A673 (cell line): ENCODE data around the gene MGST3. TPM values are rescaled to one million over a fixed set of nuclear protein-coding genes. Genes with fewer than 3 reads are reported as not detected.
"Not testable (repeated sequence)": the region's sequence is repeated elsewhere in the genome, so short reads cannot be mapped to it uniquely, and the experiment has no call there.

ENCODE experiments used
- BruUV-seq: library from RNA; stranded (reverse); fragments of 400-500 nt; replicated peaks from 2 replicates; lab custom pipeline; 2021; lab: Mats Ljungman, UMichigan
- CTCF ChIA-PET: fragments of 300-600 bp; sonication (Branson Sonifier 250); formaldehyde crosslinking; loops from one replicate; lab custom pipeline; 2022; ENCODE audit warnings: antibody characterized with exemption; lab: Charles Lee
- POLR2A ChIA-PET: fragments of 300-600 bp; sonication (Branson Sonifier 250); formaldehyde crosslinking; loops from one replicate; lab custom pipeline; 2022; ENCODE audit warnings: antibody characterized with exemption; ENCODE audit not compliant: low non-redundant PET; lab: Charles Lee
- DNase-seq: peaks from one replicate; pipeline ENCODE4 v3.0.0-alpha.2; 2015; ENCODE audit warnings: low spot score
- H3K27ac ChIP-seq: fragments of 200-600 bp; sonication (generic); 2 replicates; pipeline ENCODE4 v1.5.1; 2016; ENCODE audit warnings: mixed run types, low read depth, mild to moderate bottlenecking, mixed read lengths, antibody characterized with exemption, low read length; ENCODE audit not compliant: poor library complexity, severe bottlenecking
- H3K27me3 ChIP-seq: fragments of 200-600 bp; sonication (generic); replicated peaks from 2 replicates; pipeline ENCODE4 v1.6.1; 2017; ENCODE audit warnings: mixed run types, low read depth, mild to moderate bottlenecking, mixed read lengths, antibody characterized with exemption, low read length; ENCODE audit not compliant: insufficient read depth, poor library complexity
- H3K36me3 ChIP-seq: fragments of 200-600 bp; sonication (generic); 2 replicates; pipeline ENCODE4 v1.6.1; 2016; ENCODE audit warnings: mixed run types, mild to moderate bottlenecking, mixed read lengths, antibody characterized with exemption, low read length; ENCODE audit not compliant: insufficient read depth, poor library complexity, severe bottlenecking
- H3K4me1 ChIP-seq: fragments of 200-600 bp; sonication (generic); 2 replicates; pipeline ENCODE4 v1.6.1; 2017; ENCODE audit warnings: mixed run types, mild to moderate bottlenecking, mixed read lengths, antibody characterized with exemption, low read length; ENCODE audit not compliant: insufficient read depth, poor library complexity, severe bottlenecking
- H3K4me3 ChIP-seq: fragments of 200-600 bp; sonication (generic); 2 replicates; pipeline ENCODE4 v1.5.1; 2016; ENCODE audit warnings: low read depth, mixed run types, mild to moderate bottlenecking, mixed read lengths, low read length; ENCODE audit not compliant: poor library complexity, severe bottlenecking
- H3K9me3 ChIP-seq: fragments of 200-600 bp; sonication (generic); 2 replicates; pipeline ENCODE4 v1.6.1; 2016; ENCODE audit warnings: mixed run types, low read depth, mild to moderate bottlenecking, mixed read lengths, antibody characterized with exemption, low read length; ENCODE audit not compliant: poor library complexity, severe bottlenecking
- CTCF ChIP-seq: fragments of 300-800, 200-600 bp; sonication (generic); conservative IDR thresholded peaks from 2 replicates; pipeline ENCODE4 v1.5.1; 2017; ENCODE audit warnings: low read depth, mild to moderate bottlenecking, antibody characterized with exemption, low read length, moderate library complexity, mixed read lengths
- EZH2 ChIP-seq: fragments of 200-600 bp; sonication (generic); IDR thresholded peaks from 2 replicates; pipeline ENCODE4 v1.6.1; 2017; ENCODE audit warnings: borderline replicate concordance, low read depth, mild to moderate bottlenecking, mixed read lengths, antibody characterized with exemption, low read length; ENCODE audit not compliant: poor library complexity, severe bottlenecking
- intact Hi-C: fragments of 100-400 bp; cut with micrococcal nuclease; formaldehyde crosslinking; loops from one replicate; pipeline ENCODE4 v1.10.0; 2022; ENCODE audit not compliant: unreplicated experiment
- total RNA-seq: library from RNA; stranded (reverse); gene quantifications from 2 replicates; pipeline ENCODE4 v1.2.3, GENCODE V29; 2021

The MGST3 gene
- total RNA-seq, 1 experiment from 2014 or later: 150 TPM

- Histone ChIP-seq H3K4me1 (no peaks in the 10 kb centered on the region), H3K27me3 (no peaks in the 10 kb centered on the region), H3K9me3 (no peaks in the 10 kb centered on the region), H3K27ac (no peak overlapping the region), H3K4me3 (no peak overlapping the region), H3K36me3 (no peaks in the 10 kb centered on the region)
- TF ChIP-seq CTCF: no peak
- TF ChIP-seq EZH2: no peak
- intact Hi-C loops: loop anchor here (5.0 kb wide), 1 partner anchor 93 kb away; the partner anchor contains the start of gene ALDH9A1
- DNase-seq: no peak
- POLR2A ChIA-PET: no interaction called here
- CTCF ChIA-PET: no interaction called here
- no TSS peak for BruUV-seq
These were observed 27.2 kb upstream of the MGST3 start for GRCh38 chr1:165603810-165604209.

GRCh38 chr1:165605246-165605645 is 25.8 kb upstream of the MGST3 start:
- no peaks in the 10 kb centered on the region for H3K4me1 ChIP-seq
- ChIA-PET CTCF (no interaction called here), POLR2A (no interaction called here)
- no peak overlapping the region for H3K4me3 ChIP-seq
- H3K27ac ChIP-seq: no peak overlapping the region
- no TSS peak for BruUV-seq
- DNase-seq: no peak
- intact Hi-C loops: no loop called here
- no peak for TF ChIP-seq CTCF
- H3K9me3 ChIP-seq: no peaks in the 10 kb centered on the region
- no peaks in the 10 kb centered on the region for H3K27me3 ChIP-seq
- no peaks in the 10 kb centered on the region for H3K36me3 ChIP-seq

- H3K27me3 ChIP-seq, H3K4me1 ChIP-seq, DNase-seq, H3K36me3 ChIP-seq, POLR2A ChIA-PET, intact Hi-C loops, CTCF ChIA-PET, H3K4me3 ChIP-seq, H3K9me3 ChIP-seq, H3K27ac ChIP-seq, BruUV-seq: not testable (repeated sequence)
These were observed 24.4 kb upstream of the MGST3 start for GRCh38 chr1:165606676-165607075.

- ChIA-PET CTCF (interaction anchor here (0.6 kb wide), 1 partner anchor 85 kb away, joined by 3 read pairs; no protein-coding TSS in a partner anchor), POLR2A (no interaction called here)
- Histone ChIP-seq H3K36me3 (no peaks in the 10 kb centered on the region), H3K9me3 (no peaks in the 10 kb centered on the region), H3K27ac (no peak overlapping the region), H3K4me1 (no peaks in the 10 kb centered on the region), H3K4me3 (no peak overlapping the region), H3K27me3 (no peaks in the 10 kb centered on the region)
- DNase-seq: no peak
- intact Hi-C loops: no loop called here
- TF ChIP-seq CTCF: no peak
- TF ChIP-seq EZH2: no peak
- no TSS peak for BruUV-seq
These were observed 20.2 kb upstream of the MGST3 start for GRCh38 chr1:165610866-165611265.
